K562 (cell line): ENCODE data around the gene MYBPH. TPM values are rescaled to one million over a fixed set of nuclear protein-coding genes. Genes with fewer than 3 reads are reported as not detected.

ENCODE experiments used
- ATAC-seq: fragments of 200-7000 bp; cut with Tn5 transposase; 3 replicates; pipeline ENCODE4 v1.9.1; 2020; ENCODE audit warnings: moderate library complexity
- BruUV-seq: library from RNA; stranded (reverse); fragments of 400-500 nt; replicated peaks from 2 replicates; lab custom pipeline; 2021; lab: Mats Ljungman, UMichigan
- CTCF ChIA-PET: fragments of 300-600 bp; formaldehyde crosslinking; extraction: SDS; loops from one replicate; lab custom pipeline; 2021; ENCODE audit warnings: low intra/inter-chr PET ratio; lab: Yijun Ruan, JAX
- POLR2A ChIA-PET: fragments of 300-600, 350-650 bp; sonication (Branson Sonifier 250); formaldehyde crosslinking; extraction: SDS; loops from one replicate; lab custom pipeline; 2021; ENCODE audit warnings: antibody characterized with exemption, inconsistent platforms; lab: Yijun Ruan, JAX
- DNase-seq, 4 experiments: peaks; one replicate each; pipeline versions ENCODE4 v3.0.0 to v3.0.0-alpha.2; 2011 to 2018; ENCODE audit warnings: low spot score in 3 of 4, mixed read lengths in 3 of 4; ENCODE audit errors: extremely low read depth in 1 of 4
- FAIRE-seq: peaks from 2 replicates; lab custom pipeline; 2011; peaks lifted over from hg19 to GRCh38; lab: Jason Lieb, UNC
- H2AFZ ChIP-seq: 2 replicates; pipeline ENCODE4 v1.6.0; 2011; ENCODE audit warnings: low read depth, low read length, control low read depth, inconsistent platforms
- H3K27ac ChIP-seq: fragments of 200-600 bp; 3 replicates; pipeline ENCODE4 v1.8.0; 2011; ENCODE audit warnings: low read depth, mild to moderate bottlenecking, control low read depth, inconsistent platforms, low read length, moderate library complexity, mixed read lengths; ENCODE audit errors: extremely low read depth
- H3K27me3 ChIP-seq, 2 experiments: fragments of 300-600 bp in 1 of 2; 2 replicates in 1 of 2; 3 replicates in 1 of 2; pipeline versions ENCODE4 v1.6.0 to v1.8.0; 2011; ENCODE audit warnings: inconsistent platforms in 2 of 2, low read length in 2 of 2, mild to moderate bottlenecking in 1 of 2, mixed read lengths in 1 of 2, moderate library complexity in 1 of 2; ENCODE audit not compliant: control insufficient read depth in 2 of 2, insufficient read depth in 2 of 2
- H3K36me3 ChIP-seq: fragments of 300-600 bp; 3 replicates; pipeline ENCODE4 v1.8.0; 2011; ENCODE audit warnings: mild to moderate bottlenecking, low read length, inconsistent platforms; ENCODE audit not compliant: control insufficient read depth, insufficient read depth
- H3K4me1 ChIP-seq, 2 experiments: fragments of 200-600 bp in 1 of 2; replicated peaks in 1 of 2; 2 replicates in 1 of 2; 3 replicates in 1 of 2; pipeline versions ENCODE4 v1.5.1 to v1.8.0; 2011; ENCODE audit warnings: inconsistent platforms in 2 of 2, low read length in 2 of 2, mild to moderate bottlenecking in 1 of 2, mixed read lengths in 1 of 2, moderate library complexity in 1 of 2; ENCODE audit not compliant: control insufficient read depth in 2 of 2, insufficient read depth in 2 of 2
- H3K4me2 ChIP-seq: 2 replicates; pipeline ENCODE4 v1.6.1; 2011; ENCODE audit warnings: low read length, control low read depth, inconsistent platforms, mixed read lengths; ENCODE audit not compliant: insufficient read depth
- H3K4me3 ChIP-seq: fragments of 200-600 bp; sonication (generic), shearing (Covaris generic); 2 replicates; pipeline ENCODE4 v1.5.1; 2016; ENCODE audit warnings: control low read depth, inconsistent platforms
- H3K79me2 ChIP-seq: fragments of 200-600 bp; 3 replicates; pipeline ENCODE4 v1.8.0; 2011; ENCODE audit warnings: low read length, inconsistent platforms; ENCODE audit not compliant: control insufficient read depth, insufficient read depth
- H3K9ac ChIP-seq, 2 experiments: 2 replicates each; pipeline versions ENCODE4 v1.6.0 to v1.6.1; 2011; ENCODE audit warnings: low read depth in 2 of 2, low read length in 2 of 2, control low read depth in 1 of 2, inconsistent platforms in 1 of 2, mild to moderate bottlenecking in 1 of 2, mixed read lengths in 1 of 2; ENCODE audit not compliant: insufficient read depth in 1 of 2
- H3K9me1 ChIP-seq: one replicate; pipeline ENCODE4 v1.6.0; 2011; ENCODE audit warnings: inconsistent platforms, mild to moderate bottlenecking, low read length, moderate library complexity; ENCODE audit not compliant: control insufficient read depth, insufficient read depth
- H3K9me3 ChIP-seq: replicated peaks from 2 replicates; pipeline ENCODE4 v1.5.1; 2011; ENCODE audit warnings: low read depth, low read length, inconsistent platforms; ENCODE audit not compliant: control insufficient read depth, insufficient read depth
- H4K20me1 ChIP-seq: replicated peaks from 2 replicates; pipeline ENCODE4 v1.6.1; 2011; ENCODE audit warnings: low read length, inconsistent platforms, mixed read lengths; ENCODE audit not compliant: control insufficient read depth, insufficient read depth
- CREBBP ChIP-seq: IDR thresholded peaks from one replicate; pipeline ENCODE4 v1.6.1; 2012; ENCODE audit warnings: low read depth, mild to moderate bottlenecking, control low read depth, inconsistent platforms, low read length
- ETV5 ChIP-seq: sonication (generic); formaldehyde crosslinking; IDR thresholded peaks from 2 replicates; pipeline ENCODE4 v1.4.0; 2020; ENCODE audit warnings: low read depth, mild to moderate bottlenecking, missing genetic modification reagents
- FOXJ2 ChIP-seq: fragments of 200-800 bp; sonication (Bioruptor generic); IDR thresholded peaks from 2 replicates; pipeline ENCODE4 v1.6.1; 2016; ENCODE audit warnings: missing genetic modification characterization, missing compliant biosample characterization
- GTF2F1 ChIP-seq: IDR thresholded peaks from 2 replicates; pipeline ENCODE4 v1.6.1; 2011; ENCODE audit warnings: low read depth, low read length, improper control_type of control experiment
- HNRNPLL ChIP-seq: fragments of 200-400 bp; formaldehyde crosslinking; IDR thresholded peaks from 2 replicates; pipeline ENCODE4 v1.6.1; 2017; ENCODE audit warnings: low read length, low read depth, mild to moderate bottlenecking; ENCODE audit not compliant: poor library complexity, severe bottlenecking
- LARP7 ChIP-seq: fragments of 450-650 bp; IDR thresholded peaks from 2 replicates; pipeline ENCODE4 v1.6.1; 2016
- ZNF239 ChIP-seq: fragments of 250-450 bp; sonication (Bioruptor Pico); IDR thresholded peaks from 2 replicates; pipeline ENCODE4 v1.4.0; 2020; ENCODE audit warnings: mild to moderate bottlenecking
- ZNF589 ChIP-seq: fragments of 200-800 bp; sonication (Bioruptor generic); IDR thresholded peaks from 2 replicates; pipeline ENCODE4 v1.6.1; 2016; ENCODE audit warnings: low read depth, missing genetic modification characterization, missing compliant biosample characterization
- ZSCAN29 ChIP-seq: fragments of 450-650 bp; IDR thresholded peaks from 2 replicates; pipeline ENCODE4 v1.6.1; 2017
- WGBS: fragments of 100-300 bp; shearing (Covaris generic); methylation state at CpG from one replicate; pipeline ENCODE4 v1.1.6; 2016; ENCODE audit warnings: low coverage, mixed read lengths; ENCODE audit not compliant: insufficient coverage; ENCODE audit errors: missing lambda C conversion rate; 5-methylcytosine and 5-hydroxymethylcytosine counted together
- in situ Hi-C: fragments of 300-500 bp; cut with MboI; formaldehyde crosslinking; loops from 4 replicates; pipeline ENCODE4 v1.15.0; 2018; ENCODE audit warnings: inconsistent platforms, mixed read lengths
- intact Hi-C: fragments of 100-400 bp; cut with micrococcal nuclease; formaldehyde crosslinking; loops from 2 replicates; pipeline ENCODE4 v1.14.2; 2022
- polyA plus RNA-seq, 8 experiments: library from polyadenylated mRNA; depleted of rRNA in 4 of 8; stranded (reverse) in 5 of 8; unstranded in 3 of 8; fragments of >200 nt; fragmentation: Nextera tagmentation in 2 of 8; fragmentation: Illumina TruSeq in 1 of 8; extraction: Ambion mirVana in 2 of 8; extraction: Trizol in 1 of 8; gene quantifications; 2 replicates each; pipeline versions ENCODE4 v1.2.1 to v1.2.3, GENCODE V29; 2011 to 2014; ENCODE audit warnings: inconsistent platforms in 1 of 8, missing spikeins in 1 of 8
- total RNA-seq, 7 experiments: library from RNA; depleted of rRNA in 6 of 7; stranded (reverse); fragments of >200 nt in 6 of 7; fragmentation: Illumina TruSeq in 2 of 7; extraction: Trizol in 2 of 7; gene quantifications; 2 replicates each; pipeline versions ENCODE4 v1.2.1 to v1.2.3, GENCODE V29; 2011 to 2021; ENCODE audit warnings: low replicate concordance in 1 of 7
- TF ChIP-seq, protein P1 (sequence below): IDR thresholded peaks from 2 replicates; pipeline ENCODE4 v1.6.1; 2011; ENCODE audit not compliant: insufficient read length; ENCODE audit errors: extremely low read depth
- TF ChIP-seq, protein P2 (sequence below), 2 experiments: fragments of 450-650 bp; IDR thresholded peaks; 2 replicates each; pipeline ENCODE4 v1.6.1; 2016
- TF ChIP-seq, protein P3 (sequence below): sonication (generic); formaldehyde crosslinking; IDR thresholded peaks from 2 replicates; pipeline ENCODE4 v1.8.0; 2023; ENCODE audit warnings: missing genetic modification reagents, mild to moderate bottlenecking, borderline replicate concordance
- TF ChIP-seq, protein P4 (sequence below): fragments of 450-650 bp; IDR thresholded peaks from 2 replicates; pipeline ENCODE4 v1.6.1; 2016; ENCODE audit warnings: mild to moderate bottlenecking

Gene MYBPH
- total and polyA plus RNA-seq, 9 of the 15 experiments (the other 6 are each of a cell fraction or from before 2014, with no cell fraction given) = 0.13 TPM; not detected in 8

DNA sequence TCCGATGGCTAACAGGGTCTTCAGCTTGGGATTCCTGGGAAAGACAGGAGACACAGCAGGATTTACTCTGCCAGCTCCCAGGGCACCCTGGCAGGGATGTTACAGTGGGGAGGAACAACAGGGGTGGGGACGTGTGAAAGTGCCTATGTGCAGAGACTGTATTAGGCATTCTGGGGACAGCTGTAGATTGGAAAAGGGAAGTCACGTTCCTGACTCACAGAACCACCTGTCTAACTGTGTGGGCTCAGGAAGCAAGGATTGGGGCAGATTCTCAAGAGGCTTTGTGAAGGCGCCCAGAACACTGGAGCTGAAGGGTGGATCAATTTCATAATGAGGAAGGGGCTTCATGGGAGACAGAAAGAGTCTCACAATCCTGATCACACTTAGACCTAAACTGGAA is 49.4 kb upstream of the MYBPH start:
- Histone ChIP-seq H3K9me3 (no peaks in the 10 kb centered on the region), H3K9me1 (no peaks in the 10 kb centered on the region), H3K4me3 (no peak overlapping the region), H3K9ac (no peak overlapping the region), H3K27me3 (peaks cover 21 to 60% of the 10 kb centered on the region in 2 experiments; a peak in 4 of 5 replicates), H3K36me3 (no peaks in the 10 kb centered on the region), H3K4me1 (no peaks in the 10 kb centered on the region), H2AFZ (no peak overlapping the region), H3K4me2 (no peak overlapping the region), H3K27ac (no peak overlapping the region), H3K79me2 (no peaks in the 10 kb centered on the region), H4K20me1 (no peaks in the 10 kb centered on the region; the same call in 1 of the 2 replicates)
- POLR2A ChIA-PET = interaction anchor here (0.6 kb wide), 2 partner anchors 8 to 105 kb away, joined by 3 read pairs; no protein-coding TSS in a partner anchor
- in situ Hi-C loops = no loop called here
- WGBS = 1% methylated on average over 4 of the region's 4 CpGs
- DNase-seq = no peak
- CTCF ChIA-PET = no interaction called here
- TF ChIP-seq FOXJ2 (no peak), CREBBP (no peak), ZSCAN29 (no peak), ZNF239 (CRISPR knock-in tag) (no peak), LARP7 (no peak), ZNF589 (no peak), GTF2F1 (no peak), ETV5 (no peak), HNRNPLL (no peak)
- TF ChIP-seq, protein P1, sequence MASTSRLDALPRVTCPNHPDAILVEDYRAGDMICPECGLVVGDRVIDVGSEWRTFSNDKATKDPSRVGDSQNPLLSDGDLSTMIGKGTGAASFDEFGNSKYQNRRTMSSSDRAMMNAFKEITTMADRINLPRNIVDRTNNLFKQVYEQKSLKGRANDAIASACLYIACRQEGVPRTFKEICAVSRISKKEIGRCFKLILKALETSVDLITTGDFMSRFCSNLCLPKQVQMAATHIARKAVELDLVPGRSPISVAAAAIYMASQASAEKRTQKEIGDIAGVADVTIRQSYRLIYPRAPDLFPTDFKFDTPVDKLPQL = no peak
- TF ChIP-seq, protein P2, sequence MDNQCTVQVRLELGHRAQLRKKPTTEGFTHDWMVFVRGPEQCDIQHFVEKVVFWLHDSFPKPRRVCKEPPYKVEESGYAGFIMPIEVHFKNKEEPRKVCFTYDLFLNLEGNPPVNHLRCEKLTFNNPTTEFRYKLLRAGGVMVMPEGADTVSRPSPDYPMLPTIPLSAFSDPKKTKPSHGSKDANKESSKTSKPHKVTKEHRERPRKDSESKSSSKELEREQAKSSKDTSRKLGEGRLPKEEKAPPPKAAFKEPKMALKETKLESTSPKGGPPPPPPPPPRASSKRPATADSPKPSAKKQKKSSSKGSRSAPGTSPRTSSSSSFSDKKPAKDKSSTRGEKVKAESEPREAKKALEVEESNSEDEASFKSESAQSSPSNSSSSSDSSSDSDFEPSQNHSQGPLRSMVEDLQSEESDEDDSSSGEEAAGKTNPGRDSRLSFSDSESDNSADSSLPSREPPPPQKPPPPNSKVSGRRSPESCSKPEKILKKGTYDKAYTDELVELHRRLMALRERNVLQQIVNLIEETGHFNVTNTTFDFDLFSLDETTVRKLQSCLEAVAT (IDR thresholded peaks at IDR 0.05) = no peak
- TF ChIP-seq, protein P3, sequence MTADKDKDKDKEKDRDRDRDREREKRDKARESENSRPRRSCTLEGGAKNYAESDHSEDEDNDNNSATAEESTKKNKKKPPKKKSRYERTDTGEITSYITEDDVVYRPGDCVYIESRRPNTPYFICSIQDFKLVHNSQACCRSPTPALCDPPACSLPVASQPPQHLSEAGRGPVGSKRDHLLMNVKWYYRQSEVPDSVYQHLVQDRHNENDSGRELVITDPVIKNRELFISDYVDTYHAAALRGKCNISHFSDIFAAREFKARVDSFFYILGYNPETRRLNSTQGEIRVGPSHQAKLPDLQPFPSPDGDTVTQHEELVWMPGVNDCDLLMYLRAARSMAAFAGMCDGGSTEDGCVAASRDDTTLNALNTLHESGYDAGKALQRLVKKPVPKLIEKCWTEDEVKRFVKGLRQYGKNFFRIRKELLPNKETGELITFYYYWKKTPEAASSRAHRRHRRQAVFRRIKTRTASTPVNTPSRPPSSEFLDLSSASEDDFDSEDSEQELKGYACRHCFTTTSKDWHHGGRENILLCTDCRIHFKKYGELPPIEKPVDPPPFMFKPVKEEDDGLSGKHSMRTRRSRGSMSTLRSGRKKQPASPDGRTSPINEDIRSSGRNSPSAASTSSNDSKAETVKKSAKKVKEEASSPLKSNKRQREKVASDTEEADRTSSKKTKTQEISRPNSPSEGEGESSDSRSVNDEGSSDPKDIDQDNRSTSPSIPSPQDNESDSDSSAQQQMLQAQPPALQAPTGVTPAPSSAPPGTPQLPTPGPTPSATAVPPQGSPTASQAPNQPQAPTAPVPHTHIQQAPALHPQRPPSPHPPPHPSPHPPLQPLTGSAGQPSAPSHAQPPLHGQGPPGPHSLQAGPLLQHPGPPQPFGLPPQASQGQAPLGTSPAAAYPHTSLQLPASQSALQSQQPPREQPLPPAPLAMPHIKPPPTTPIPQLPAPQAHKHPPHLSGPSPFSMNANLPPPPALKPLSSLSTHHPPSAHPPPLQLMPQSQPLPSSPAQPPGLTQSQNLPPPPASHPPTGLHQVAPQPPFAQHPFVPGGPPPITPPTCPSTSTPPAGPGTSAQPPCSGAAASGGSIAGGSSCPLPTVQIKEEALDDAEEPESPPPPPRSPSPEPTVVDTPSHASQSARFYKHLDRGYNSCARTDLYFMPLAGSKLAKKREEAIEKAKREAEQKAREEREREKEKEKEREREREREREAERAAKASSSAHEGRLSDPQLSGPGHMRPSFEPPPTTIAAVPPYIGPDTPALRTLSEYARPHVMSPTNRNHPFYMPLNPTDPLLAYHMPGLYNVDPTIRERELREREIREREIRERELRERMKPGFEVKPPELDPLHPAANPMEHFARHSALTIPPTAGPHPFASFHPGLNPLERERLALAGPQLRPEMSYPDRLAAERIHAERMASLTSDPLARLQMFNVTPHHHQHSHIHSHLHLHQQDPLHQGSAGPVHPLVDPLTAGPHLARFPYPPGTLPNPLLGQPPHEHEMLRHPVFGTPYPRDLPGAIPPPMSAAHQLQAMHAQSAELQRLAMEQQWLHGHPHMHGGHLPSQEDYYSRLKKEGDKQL (CRISPR knock-in tag) = no peak
- TF ChIP-seq, protein P4, sequence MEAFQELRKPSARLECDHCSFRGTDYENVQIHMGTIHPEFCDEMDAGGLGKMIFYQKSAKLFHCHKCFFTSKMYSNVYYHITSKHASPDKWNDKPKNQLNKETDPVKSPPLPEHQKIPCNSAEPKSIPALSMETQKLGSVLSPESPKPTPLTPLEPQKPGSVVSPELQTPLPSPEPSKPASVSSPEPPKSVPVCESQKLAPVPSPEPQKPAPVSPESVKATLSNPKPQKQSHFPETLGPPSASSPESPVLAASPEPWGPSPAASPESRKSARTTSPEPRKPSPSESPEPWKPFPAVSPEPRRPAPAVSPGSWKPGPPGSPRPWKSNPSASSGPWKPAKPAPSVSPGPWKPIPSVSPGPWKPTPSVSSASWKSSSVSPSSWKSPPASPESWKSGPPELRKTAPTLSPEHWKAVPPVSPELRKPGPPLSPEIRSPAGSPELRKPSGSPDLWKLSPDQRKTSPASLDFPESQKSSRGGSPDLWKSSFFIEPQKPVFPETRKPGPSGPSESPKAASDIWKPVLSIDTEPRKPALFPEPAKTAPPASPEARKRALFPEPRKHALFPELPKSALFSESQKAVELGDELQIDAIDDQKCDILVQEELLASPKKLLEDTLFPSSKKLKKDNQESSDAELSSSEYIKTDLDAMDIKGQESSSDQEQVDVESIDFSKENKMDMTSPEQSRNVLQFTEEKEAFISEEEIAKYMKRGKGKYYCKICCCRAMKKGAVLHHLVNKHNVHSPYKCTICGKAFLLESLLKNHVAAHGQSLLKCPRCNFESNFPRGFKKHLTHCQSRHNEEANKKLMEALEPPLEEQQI = no peak
- intact Hi-C loops = no loop called here
- BruUV-seq = no TSS peak
- no peak for FAIRE-seq
- ATAC-seq = no peak
